ENCODE measurements around the gene SNRK. TPM values are rescaled to one million over a fixed set of nuclear protein-coding genes. Genes with fewer than 3 reads are reported as not detected.

The SNRK gene
- total and polyA plus RNA-seq, 4 donors: 40.7 to 79.2 (median 48.7) TPM

- DNase-seq (ENCODE audit: low read depth in 4 of 6, low spot score in 6 of 6): no peak
- H3K4me3 ChIP-seq (ENCODE audit: low read depth, low read length): no peak overlapping the region
- no peaks in the 10 kb centered on the region for H3K36me3 ChIP-seq (ENCODE audit: control insufficient read depth, insufficient read depth, low read length)
- H3K27ac ChIP-seq (ENCODE audit: low read depth, low read length): no peak overlapping the region
- 100% methylated on average over 1 of the region's 1 CpG for WGBS (ENCODE audit: insufficient coverage)
- H3K4me1 ChIP-seq (ENCODE audit: control insufficient read depth, insufficient read depth, low read length): peaks cover 10% of the 10 kb centered on the region
- H3K9me3 ChIP-seq (ENCODE audit: control insufficient read depth, insufficient read depth, low read length): no peaks in the 10 kb centered on the region
- H3K27me3 ChIP-seq (ENCODE audit: control insufficient read depth, insufficient read depth, low read length): no peaks in the 10 kb centered on the region
Measured at GRCh38 chr3:43391621-43392020, 105.3 kb downstream of the SNRK start.

GRCh38 chr3:43394041-43394554, 107.8 kb downstream of the SNRK start:
- DNase-seq (ENCODE audit: low read depth in 4 of 6, low spot score in 6 of 6): peak in 1 of 6 donors; percentile 53

GRCh38 chr3:43399034-43399433, 112.7 kb downstream of the SNRK start:
- no peak for DNase-seq (ENCODE audit: low read depth in 4 of 6, low spot score in 6 of 6)

More at GRCh38 chr3:43394041-43394554, 107.8 kb downstream of the SNRK start:
- Histone ChIP-seq H3K27me3 (ENCODE audit: control insufficient read depth, insufficient read depth, low read length) (no peaks in the 10 kb centered on the region), H3K9me3 (ENCODE audit: control insufficient read depth, insufficient read depth, low read length) (no peaks in the 10 kb centered on the region), H3K4me1 (ENCODE audit: control insufficient read depth, insufficient read depth, low read length) (peaks cover 6% of the 10 kb centered on the region), H3K36me3 (ENCODE audit: control insufficient read depth, insufficient read depth, low read length) (no peaks in the 10 kb centered on the region), H3K4me3 (ENCODE audit: low read depth, low read length) (no peak overlapping the region), H3K27ac (ENCODE audit: low read depth, low read length) (no peak overlapping the region)
- 43% methylated on average over 2 of the region's 2 CpGs for WGBS (ENCODE audit: insufficient coverage)

GRCh38 chr3:43400167-43400566, 113.8 kb downstream of the SNRK start:
- H3K4me1 ChIP-seq (ENCODE audit: control insufficient read depth, insufficient read depth, low read length): no peaks in the 10 kb centered on the region
- H3K36me3 ChIP-seq (ENCODE audit: control insufficient read depth, insufficient read depth, low read length): no peaks in the 10 kb centered on the region
- 45% methylated on average over 1 of the region's 1 CpG for WGBS (ENCODE audit: insufficient coverage)
- no peak for DNase-seq (ENCODE audit: low read depth in 4 of 6, low spot score in 6 of 6)
- no peaks in the 10 kb centered on the region for H3K27me3 ChIP-seq (ENCODE audit: control insufficient read depth, insufficient read depth, low read length)
- no peaks in the 10 kb centered on the region for H3K9me3 ChIP-seq (ENCODE audit: control insufficient read depth, insufficient read depth, low read length)
- H3K27ac ChIP-seq (ENCODE audit: low read depth, low read length): no peak overlapping the region
- no peak overlapping the region for H3K4me3 ChIP-seq (ENCODE audit: low read depth, low read length)

More at GRCh38 chr3:43399034-43399433, 112.7 kb downstream of the SNRK start:
- 100% methylated on average over 2 of the region's 6 CpGs for WGBS (ENCODE audit: insufficient coverage)
- H3K9me3 ChIP-seq (ENCODE audit: control insufficient read depth, insufficient read depth, low read length): no peaks in the 10 kb centered on the region
- H3K36me3 ChIP-seq (ENCODE audit: control insufficient read depth, insufficient read depth, low read length): no peaks in the 10 kb centered on the region
- H3K27me3 ChIP-seq (ENCODE audit: control insufficient read depth, insufficient read depth, low read length): no peaks in the 10 kb centered on the region
- no peaks in the 10 kb centered on the region for H3K4me1 ChIP-seq (ENCODE audit: control insufficient read depth, insufficient read depth, low read length)
- no peak overlapping the region for H3K27ac ChIP-seq (ENCODE audit: low read depth, low read length)
- H3K4me3 ChIP-seq (ENCODE audit: low read depth, low read length): no peak overlapping the region

Other genes starting within 250 kb of the SNRK start
- gene POMGNT2, start 180.5 kb upstream of the SNRK start, total RNA-seq: 10 to 100 TPM; 21.0 to 34.3 TPM
- 10 to 100 TPM; 43.2 to 44.4 TPM for gene POMGNT2, start 180.5 kb upstream of the SNRK start, polyA plus RNA-seq (ENCODE audit: insufficient read length in 2 of 2)

All from spinal cord (tissue), 10 donors.